Posterior vena cava (tissue), 2 donors: ENCODE measurements around the gene LDLRAD4. TPM values are rescaled to one million over a fixed set of nuclear protein-coding genes. Genes with fewer than 3 reads are reported as not detected.
A peak's percentile ranks its signal among the peaks of the same experiment; 100 is the strongest.

Source experiments
- DNase-seq: peaks from one replicate; pipeline ENCODE4 v3.0.0-alpha.2; 2020; ENCODE audit warnings: low spot score
- intact Hi-C, 2 donors: fragments of 100-400 bp; cut with DNase I; formaldehyde crosslinking; loops; one replicate each; pipeline versions ENCODE4 v1.14.1 to v1.14.2; 2022 to 2023
- long read RNA-seq, 2 donors: library from polyadenylated mRNA; unstranded; transcript quantifications; one replicate each; pipeline ENCODE4 v2.0.0, GENCODE V29; 2020 to 2021
- total RNA-seq, 2 donors: library from RNA; stranded (reverse); fragmentation: NEBNext Ultra II Directional; extraction: Animal tissue kit (Norgen Biotek cat#: 25700); gene quantifications; one replicate each; pipeline ENCODE4 v1.2.1, GENCODE V29; 2021
- donor health status: DM: yes; HTN: yes; CAD: no.
- donor health status: DM: yes; HTN: yes; CAD: no.

Gene LDLRAD4
- total RNA-seq: 10 to 100 TPM; 52.3 to 74.8 TPM
- long read RNA-seq, donor 1, partial matches to known transcripts: 1 of 23 reads
- long read RNA-seq, donor 1, other reads (novel, unspliced or antisense): 20 of 23 reads
- long read RNA-seq, donor 2, transcript LDLRAD4-214 (1 exons, 3,720 nt): major isoform, 14 of 51 reads
- long read RNA-seq, donor 2, partial matches to known transcripts: 0 of 51 reads
- long read RNA-seq, donor 2, other reads (novel, unspliced or antisense): 30 of 51 reads

DNA sequence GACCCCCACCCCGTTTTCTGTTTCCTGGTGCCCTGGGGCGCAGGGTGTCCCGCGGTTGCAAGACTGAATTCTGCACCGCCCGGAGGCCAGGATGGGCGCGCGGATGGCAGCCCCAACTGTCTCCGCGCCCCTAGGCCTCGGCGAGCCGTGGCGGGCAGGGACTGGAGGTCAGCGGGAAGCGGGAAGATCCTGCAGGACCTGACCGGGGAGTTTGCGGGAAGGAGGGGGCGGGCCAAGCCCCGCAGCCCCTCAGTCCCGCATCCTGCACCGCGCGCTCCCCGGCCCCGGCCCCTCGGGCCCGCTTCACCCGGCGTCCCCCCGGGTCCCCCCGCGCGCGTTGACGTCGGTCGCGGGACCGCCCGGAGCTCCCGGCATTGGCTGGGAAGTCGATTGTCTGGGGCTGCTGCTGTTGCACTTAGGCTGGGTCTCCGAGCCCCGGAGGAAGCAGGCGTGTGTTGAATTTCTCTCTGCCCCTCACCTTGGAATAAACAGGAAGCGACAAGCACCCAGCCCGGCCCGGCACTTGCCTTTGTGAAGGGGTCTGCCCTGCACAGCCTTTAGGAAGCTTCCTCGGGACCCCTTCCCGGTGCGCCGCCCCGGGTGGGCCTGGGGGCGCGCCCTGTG is at the start of gene LDLRAD4:
LDLRAD4 (plus strand) TSS at position 393 of the 624 bp plus-strand sequence.
- intact Hi-C loops: loop anchor here (5.0 to 10.0 kb wide), 5 partner anchors 154 to 509 kb away; partner anchors contain the start of genes FAM210A (in 1 of the 2) and RNMT (in 1 of the 2)
- DNase-seq: peak; percentile 88

- no peak for DNase-seq
- intact Hi-C loops: no loop called here
Observed at GRCh38 chr18:13173578-13174145, 44.9 kb upstream of the LDLRAD4 start.

DNA sequence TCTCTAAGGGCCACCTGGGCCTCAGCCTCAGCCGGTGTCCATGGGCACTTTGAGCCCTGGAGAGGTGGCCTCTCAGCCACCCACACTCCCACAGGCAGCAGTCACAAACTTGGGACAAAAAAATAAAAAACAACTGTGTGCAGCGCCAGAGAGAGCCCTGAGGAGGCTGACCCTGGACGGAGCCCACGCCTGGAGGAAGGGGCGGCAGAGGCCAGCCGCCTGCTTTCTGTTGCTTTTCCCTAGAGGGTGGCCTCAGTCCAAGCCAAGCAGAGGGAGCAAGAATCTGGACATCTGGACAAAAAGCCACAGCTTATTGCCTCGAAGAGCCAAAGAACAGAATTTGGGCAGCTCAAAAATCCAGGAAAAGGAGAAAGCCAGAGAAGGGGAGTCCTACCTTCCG is 43.3 kb upstream of the LDLRAD4 start:
- intact Hi-C loops: no loop called here
- DNase-seq: no peak

GRCh38 chr18:13175754-13176210 is 42.8 kb upstream of the LDLRAD4 start:
- no peak for DNase-seq
- intact Hi-C loops: no loop called here

- no peak for DNase-seq
- intact Hi-C loops: no loop called here
Observed at GRCh38 chr18:13176847-13177246, 41.7 kb upstream of the LDLRAD4 start.

- no peak for DNase-seq
- intact Hi-C loops: no loop called here
Observed at GRCh38 chr18:13178197-13178596, 40.4 kb upstream of the LDLRAD4 start.

GRCh38 chr18:13178976-13179375 is 39.6 kb upstream of the LDLRAD4 start:
- no peak for DNase-seq
- intact Hi-C loops: no loop called here

DNA sequence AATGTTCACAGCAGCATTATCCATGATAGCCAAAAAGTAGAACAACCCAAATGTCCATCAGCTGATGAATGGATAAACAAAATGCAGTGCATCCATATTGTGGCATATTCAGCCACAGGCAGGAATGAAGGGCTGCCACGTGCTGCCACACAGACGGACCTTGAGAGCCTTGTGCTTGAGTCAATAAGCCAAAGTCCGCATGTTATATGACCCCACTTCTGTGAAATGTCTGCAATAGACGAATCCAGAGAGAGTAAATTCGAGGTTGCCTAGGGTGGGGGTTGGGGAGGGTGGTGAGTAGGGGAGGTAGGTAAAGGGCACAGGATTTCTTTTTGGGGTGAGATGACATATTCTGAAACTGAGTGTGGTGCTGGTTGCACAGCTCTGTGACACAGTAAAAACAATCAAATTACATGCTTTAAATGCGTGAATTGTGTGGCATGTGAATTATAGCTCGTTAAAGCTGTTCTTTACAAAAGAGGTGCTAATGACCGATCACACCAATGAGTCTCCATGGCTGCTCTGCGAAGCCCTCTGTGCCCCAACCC is 38.9 kb upstream of the LDLRAD4 start:
- intact Hi-C loops: no loop called here
- no peak for DNase-seq

DNA sequence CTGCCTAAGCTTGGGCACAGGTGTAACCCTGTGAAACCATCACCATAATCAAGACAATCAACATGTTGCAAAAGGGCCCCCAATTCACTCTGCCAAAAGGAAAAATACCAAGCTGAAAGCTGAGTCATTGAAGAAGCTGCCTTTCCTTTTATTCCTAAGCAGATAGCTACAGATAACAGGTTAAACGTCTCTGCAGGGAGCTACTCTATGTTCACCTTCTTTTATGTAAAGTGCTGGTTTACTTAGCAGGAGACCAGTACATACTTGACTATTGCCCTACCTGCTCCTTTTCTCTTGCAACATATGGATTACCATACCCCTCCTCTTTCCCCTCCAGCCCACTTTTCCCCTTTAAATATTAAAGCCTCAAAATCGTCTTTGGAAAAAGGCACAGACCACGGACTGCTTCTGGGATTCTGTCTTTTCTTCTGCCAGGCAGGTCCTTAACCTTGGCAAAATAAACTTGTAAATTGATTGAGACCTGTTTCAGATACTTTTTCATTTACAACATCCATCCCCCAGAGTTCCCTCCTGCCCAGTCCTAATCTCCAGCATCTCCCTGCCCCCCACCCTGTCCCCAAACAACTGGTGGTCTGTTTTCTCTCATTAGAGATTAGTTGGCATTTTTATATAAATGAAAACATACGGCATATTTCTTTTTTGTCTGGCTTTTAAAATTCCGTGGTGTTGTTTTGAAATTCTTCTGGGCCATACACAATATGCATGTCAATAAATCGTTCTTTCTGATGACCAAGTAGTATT is 37.8 kb upstream of the LDLRAD4 start:
- intact Hi-C loops: no loop called here
- DNase-seq: no peak

GRCh38 chr18:13181765-13182164 is 36.8 kb upstream of the LDLRAD4 start:
- no peak for DNase-seq
- intact Hi-C loops: no loop called here

DNA sequence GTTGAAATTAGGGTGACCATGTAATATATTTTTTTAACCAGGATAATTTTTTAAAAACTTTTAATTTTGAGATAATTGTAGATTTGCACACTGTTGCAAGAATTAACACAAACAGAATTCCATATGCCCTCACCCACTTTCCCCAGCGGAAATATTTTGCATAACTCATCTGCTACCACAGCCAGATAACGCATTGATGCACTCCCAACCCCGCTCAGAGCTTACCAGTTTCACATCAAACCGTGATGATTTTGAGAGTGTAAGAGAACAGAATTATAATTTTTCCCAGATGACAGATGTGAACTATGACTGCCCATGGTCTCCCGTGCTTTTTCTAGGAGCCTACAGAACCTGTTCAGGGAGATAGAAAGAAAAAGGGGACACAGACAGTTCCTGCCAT is 35.2 kb upstream of the LDLRAD4 start:
- no peak for DNase-seq
- intact Hi-C loops: no loop called here

DNA sequence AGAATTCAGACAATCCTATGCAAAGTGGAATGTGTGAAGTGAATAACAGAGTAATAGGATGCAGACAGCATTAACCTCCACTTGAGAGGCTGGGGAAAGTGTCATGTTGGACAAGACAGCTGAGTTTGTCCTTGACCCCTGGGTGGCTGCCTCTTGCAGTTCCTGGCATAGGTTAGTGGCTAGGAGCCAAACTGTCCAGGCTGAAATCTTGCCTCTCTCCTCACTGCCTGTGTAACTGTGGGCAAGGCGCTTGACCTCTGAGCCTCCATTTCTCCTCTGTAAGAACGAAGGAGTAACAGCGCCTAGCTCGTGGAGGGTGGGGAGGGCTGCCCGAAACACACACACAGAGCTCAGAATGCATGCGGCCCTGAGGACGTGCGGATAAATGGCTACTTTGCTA is 34.8 kb upstream of the LDLRAD4 start:
- no peak for DNase-seq
- intact Hi-C loops: no loop called here

GRCh38 chr18:13184396-13184795 is 34.2 kb upstream of the LDLRAD4 start:
- intact Hi-C loops: no loop called here
- DNase-seq: no peak

DNA sequence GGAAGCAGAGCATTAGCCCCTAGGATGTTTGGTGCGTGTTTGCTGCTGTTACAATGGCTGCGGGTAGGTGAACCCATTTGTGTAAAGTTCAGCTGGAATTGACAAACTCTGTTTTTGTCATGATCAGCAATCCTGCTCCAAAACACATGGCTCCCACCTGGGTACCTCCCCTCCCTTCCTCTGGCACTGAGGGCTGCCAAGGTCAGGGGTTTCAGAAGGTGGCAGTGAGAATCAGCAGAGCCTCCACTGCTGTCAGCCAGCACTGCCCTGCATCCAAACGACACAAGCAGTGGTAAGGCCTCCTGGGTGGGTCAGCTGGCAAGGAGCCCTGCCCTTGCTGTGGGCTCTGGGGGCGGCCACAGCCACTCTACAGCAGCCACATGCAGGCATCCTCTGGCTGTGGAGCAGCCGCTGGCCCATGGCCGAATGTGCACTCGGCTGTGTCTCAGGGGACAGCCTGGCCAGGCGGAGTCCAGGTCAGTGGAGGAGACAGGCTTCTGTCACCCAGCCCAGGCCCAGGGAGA is 32.8 kb upstream of the LDLRAD4 start:
- intact Hi-C loops: no loop called here
- DNase-seq: no peak

GRCh38 chr18:13186687-13187086 is 31.9 kb upstream of the LDLRAD4 start:
- intact Hi-C loops: no loop called here
- DNase-seq: no peak

- intact Hi-C loops: no loop called here
- DNase-seq: no peak
Observed at GRCh38 chr18:13187498-13187897, 31.1 kb upstream of the LDLRAD4 start.

DNA sequence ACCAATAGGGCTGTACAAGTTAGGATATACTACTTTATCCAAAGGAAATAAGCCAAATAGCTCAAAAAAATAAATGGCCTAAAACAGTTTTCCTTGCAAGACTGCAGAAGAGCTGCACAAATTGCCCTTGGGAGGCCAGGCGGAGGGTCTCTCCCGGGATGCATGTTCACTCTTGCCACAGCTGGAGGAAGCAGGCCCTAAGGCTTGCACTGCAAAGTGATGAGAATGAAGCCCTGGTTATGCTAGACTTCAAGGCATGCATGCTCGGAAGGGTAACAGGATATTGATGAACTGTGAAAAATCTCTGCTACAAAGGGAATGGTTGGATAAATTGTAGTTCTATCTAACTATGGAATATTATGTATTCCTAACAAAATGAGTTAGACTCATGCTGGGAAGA is 27.5 kb upstream of the LDLRAD4 start:
- intact Hi-C loops: no loop called here
- DNase-seq: no peak

DNA sequence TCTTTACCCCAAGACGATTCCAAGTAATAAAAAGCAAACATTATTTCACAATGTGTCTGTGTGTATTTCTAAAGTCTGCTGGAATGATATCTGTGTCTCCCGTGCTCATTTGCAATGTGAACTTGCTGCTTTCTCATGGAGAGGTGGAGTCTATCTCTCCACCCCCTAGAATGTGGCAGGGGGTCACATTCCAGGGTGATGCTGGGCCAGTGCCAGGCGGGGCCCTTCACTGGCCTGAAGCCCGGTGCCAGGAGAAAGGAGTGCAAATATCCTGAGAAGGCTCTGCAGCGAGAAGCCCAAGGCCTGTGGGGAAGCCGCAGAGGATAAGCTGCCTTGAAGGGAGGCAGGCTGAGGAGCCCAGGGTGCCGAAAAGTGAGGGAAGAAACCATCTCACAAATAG is 26.8 kb upstream of the LDLRAD4 start:
- DNase-seq: no peak
- intact Hi-C loops: no loop called here

DNA sequence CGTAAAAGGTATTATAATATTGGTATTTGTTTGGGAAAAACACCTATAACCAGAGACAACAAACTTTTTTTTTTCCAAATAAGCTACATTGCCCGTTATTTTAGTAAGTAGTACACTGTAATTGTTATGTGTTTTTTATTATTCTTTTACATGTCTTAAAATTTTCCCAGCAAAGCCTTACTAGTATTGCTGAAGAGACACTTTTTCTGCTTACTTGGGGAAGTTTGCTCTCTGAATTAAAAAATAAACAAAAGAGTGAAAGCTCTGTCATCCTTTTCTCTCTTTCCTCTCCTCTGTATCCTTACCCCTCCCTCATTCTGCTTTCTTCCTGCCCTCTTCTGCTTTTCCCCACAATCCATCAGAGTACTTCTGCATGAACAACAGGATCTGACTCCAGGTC is 25.6 kb upstream of the LDLRAD4 start:
- intact Hi-C loops: no loop called here

GRCh38 chr18:13194239-13194638 is 24.3 kb upstream of the LDLRAD4 start:
- intact Hi-C loops: no loop called here
- DNase-seq: no peak

More for the DNA sequence above, 25.6 kb upstream of the LDLRAD4 start:
- DNase-seq: no peak
